DOHH2 (cell line): ENCODE data around the gene PLA2G4A.

Experiments used
- H3F3A ChIP-seq: fragments of 200-600 bp; sonication (generic), shearing (Covaris generic); 2 replicates; pipeline ENCODE4 v1.6.0; 2016; ENCODE audit warnings: antibody characterized with exemption, mild to moderate bottlenecking; ENCODE audit not compliant: control insufficient read depth, insufficient read depth
- H3K27ac ChIP-seq: fragments of 200-600 bp; sonication (generic); 2 replicates; pipeline ENCODE4 v1.5.1; 2014; ENCODE audit warnings: low read depth, mild to moderate bottlenecking, low read length, moderate library complexity
- H3K27me3 ChIP-seq: fragments of 200-600 bp; sonication (generic); 2 replicates; pipeline ENCODE4 v1.6.1; 2014; ENCODE audit warnings: mild to moderate bottlenecking, low read length, mixed read lengths; ENCODE audit not compliant: control insufficient read depth
- H3K36me3 ChIP-seq: fragments of 200-600 bp; sonication (generic); 2 replicates; pipeline ENCODE4 v1.6.1; 2014; ENCODE audit warnings: mild to moderate bottlenecking, low read length, moderate library complexity, mixed read lengths; ENCODE audit not compliant: control insufficient read depth
- H3K4me1 ChIP-seq: fragments of 200-600 bp; sonication (generic); 2 replicates; pipeline ENCODE4 v1.6.1; 2014; ENCODE audit warnings: mild to moderate bottlenecking, low read length, mixed read lengths; ENCODE audit not compliant: control insufficient read depth
- H3K4me2 ChIP-seq: fragments of 200-600 bp; sonication (generic); 2 replicates; pipeline ENCODE4 v1.6.0; 2014; ENCODE audit warnings: mild to moderate bottlenecking, low read length, moderate library complexity
- H3K4me3 ChIP-seq: fragments of 200-600 bp; sonication (generic); 2 replicates; pipeline ENCODE4 v1.5.1; 2014; ENCODE audit warnings: mild to moderate bottlenecking, low read length, mixed read lengths
- H3K79me2 ChIP-seq: fragments of 200-600 bp; sonication (generic); 2 replicates; pipeline ENCODE4 v1.6.1; 2014; ENCODE audit warnings: mild to moderate bottlenecking, low read length, mixed read lengths; ENCODE audit not compliant: control insufficient read depth
- H3K9me2 ChIP-seq: fragments of 200-600 bp; sonication (generic); replicated peaks from 2 replicates; pipeline ENCODE4 v1.6.1; 2014; ENCODE audit warnings: mild to moderate bottlenecking, low read length, mixed read lengths; ENCODE audit not compliant: control insufficient read depth
- H3K9me3 ChIP-seq: fragments of 200-600 bp; sonication (generic); 2 replicates; pipeline ENCODE4 v1.6.1; 2014; ENCODE audit warnings: antibody characterized with exemption, low read length, mixed read lengths; ENCODE audit not compliant: control insufficient read depth, insufficient read depth
- H4K20me1 ChIP-seq: fragments of 200-600 bp; sonication (generic); 2 replicates; pipeline ENCODE4 v1.6.0; 2014; ENCODE audit warnings: low read depth, mild to moderate bottlenecking, antibody characterized with exemption, low read length, moderate library complexity; ENCODE audit not compliant: control insufficient read depth, insufficient read depth
- EZH2phosphoT487 ChIP-seq: fragments of 200-600 bp; sonication (generic); IDR thresholded peaks from 2 replicates; pipeline ENCODE4 v1.6.1; 2017; ENCODE audit warnings: borderline replicate concordance, mild to moderate bottlenecking, antibody characterized with exemption, low read length, moderate library complexity, mixed read lengths
- TF ChIP-seq, protein P1 (sequence below): fragments of 200-600 bp; sonication (generic); IDR thresholded peaks from one replicate; pipeline ENCODE4 v1.5.1; 2014; ENCODE audit warnings: antibody characterized with exemption, mild to moderate bottlenecking, low read depth, low read length; ENCODE audit not compliant: poor library complexity, severe bottlenecking

Gene PLA2G4A

DNA sequence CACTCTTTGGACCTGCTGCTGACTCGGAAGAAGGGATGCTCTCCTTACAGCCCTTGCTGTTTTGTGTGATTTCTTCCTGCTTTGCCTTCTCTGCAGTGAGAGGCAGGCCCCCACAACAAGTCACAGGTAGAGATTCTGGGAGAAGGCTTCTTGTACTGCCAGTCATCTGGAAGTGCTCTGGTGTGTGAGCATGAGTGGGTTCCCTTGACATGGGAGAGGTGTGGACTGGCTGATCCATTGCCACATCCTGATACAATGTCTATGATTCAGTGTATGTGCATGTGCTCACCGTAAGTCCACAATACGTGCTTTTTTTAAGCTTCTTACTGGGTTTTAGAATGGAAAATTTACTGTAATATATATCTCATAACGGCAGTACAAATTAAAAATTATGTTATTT, 46.0 kb upstream of the PLA2G4A start:
- Histone ChIP-seq H3K79me2 (no peaks in the 10 kb centered on the region), H3K4me1 (no peaks in the 10 kb centered on the region), H3K27ac (no peak overlapping the region), H3K9me3 (no peaks in the 10 kb centered on the region), H3K4me3 (no peak overlapping the region), H3K36me3 (no peaks in the 10 kb centered on the region), H3K9me2 (no peaks in the 10 kb centered on the region), H4K20me1 (no peaks in the 10 kb centered on the region), H3F3A (no peaks in the 10 kb centered on the region), H3K4me2 (no peak overlapping the region), H3K27me3 (no peaks in the 10 kb centered on the region)
- TF ChIP-seq EZH2phosphoT487, result no peak
- TF ChIP-seq, protein P1, sequence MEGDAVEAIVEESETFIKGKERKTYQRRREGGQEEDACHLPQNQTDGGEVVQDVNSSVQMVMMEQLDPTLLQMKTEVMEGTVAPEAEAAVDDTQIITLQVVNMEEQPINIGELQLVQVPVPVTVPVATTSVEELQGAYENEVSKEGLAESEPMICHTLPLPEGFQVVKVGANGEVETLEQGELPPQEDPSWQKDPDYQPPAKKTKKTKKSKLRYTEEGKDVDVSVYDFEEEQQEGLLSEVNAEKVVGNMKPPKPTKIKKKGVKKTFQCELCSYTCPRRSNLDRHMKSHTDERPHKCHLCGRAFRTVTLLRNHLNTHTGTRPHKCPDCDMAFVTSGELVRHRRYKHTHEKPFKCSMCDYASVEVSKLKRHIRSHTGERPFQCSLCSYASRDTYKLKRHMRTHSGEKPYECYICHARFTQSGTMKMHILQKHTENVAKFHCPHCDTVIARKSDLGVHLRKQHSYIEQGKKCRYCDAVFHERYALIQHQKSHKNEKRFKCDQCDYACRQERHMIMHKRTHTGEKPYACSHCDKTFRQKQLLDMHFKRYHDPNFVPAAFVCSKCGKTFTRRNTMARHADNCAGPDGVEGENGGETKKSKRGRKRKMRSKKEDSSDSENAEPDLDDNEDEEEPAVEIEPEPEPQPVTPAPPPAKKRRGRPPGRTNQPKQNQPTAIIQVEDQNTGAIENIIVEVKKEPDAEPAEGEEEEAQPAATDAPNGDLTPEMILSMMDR, result no peak

DNA sequence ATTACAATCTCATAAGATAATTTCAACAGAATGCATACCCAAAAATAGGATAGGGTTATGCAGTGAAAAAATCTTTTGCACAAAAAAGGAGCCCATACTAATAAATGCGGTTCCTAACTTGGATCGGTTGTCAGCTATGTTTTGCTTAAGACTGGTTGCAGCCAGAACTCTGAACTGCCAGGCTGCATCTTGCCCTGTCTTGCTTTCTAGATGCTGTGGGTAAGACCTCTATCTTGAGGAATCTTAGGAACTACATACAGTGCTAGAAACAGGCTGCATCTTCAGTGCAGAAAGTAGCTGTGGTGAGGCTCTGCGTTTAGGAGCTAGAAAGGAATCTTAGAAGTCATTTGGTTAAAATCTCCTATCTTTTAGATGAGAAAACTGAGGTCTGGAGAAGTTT, 45.6 kb upstream of the PLA2G4A start:
- Histone ChIP-seq H3K4me2 (no peak overlapping the region), H3K27me3 (no peaks in the 10 kb centered on the region), H3K4me1 (no peaks in the 10 kb centered on the region), H3K4me3 (no peak overlapping the region), H3F3A (no peaks in the 10 kb centered on the region), H3K27ac (no peak overlapping the region), H3K79me2 (no peaks in the 10 kb centered on the region), H3K9me3 (no peaks in the 10 kb centered on the region), H3K36me3 (no peaks in the 10 kb centered on the region), H3K9me2 (no peaks in the 10 kb centered on the region), H4K20me1 (no peaks in the 10 kb centered on the region)
- TF ChIP-seq, protein P1, result no peak
- TF ChIP-seq EZH2phosphoT487, result no peak

DNA sequence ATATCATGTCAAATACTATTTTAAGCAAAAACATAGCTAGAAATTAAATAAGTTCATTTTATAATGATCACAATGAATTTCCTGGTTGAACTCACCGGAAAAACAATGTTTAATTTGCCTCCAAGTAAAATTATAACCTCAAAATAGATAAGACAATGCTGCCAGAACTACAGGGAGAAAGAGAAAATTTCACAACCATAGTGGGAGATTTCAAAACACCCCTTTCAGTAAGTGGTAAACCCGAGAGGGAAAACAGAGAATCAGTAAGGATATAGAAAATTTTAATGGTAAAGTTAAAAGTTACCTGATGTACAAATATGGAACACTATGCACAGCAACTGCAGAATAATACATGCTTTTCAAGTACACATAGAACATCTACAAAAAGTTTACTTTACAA, 43.2 kb upstream of the PLA2G4A start:
- Histone ChIP-seq H3K27me3 (no peaks in the 10 kb centered on the region), H3K4me1 (no peaks in the 10 kb centered on the region), H3K36me3 (no peaks in the 10 kb centered on the region), H3K4me3 (no peak overlapping the region), H3K4me2 (no peak overlapping the region), H3K9me3 (no peaks in the 10 kb centered on the region), H3K27ac (no peak overlapping the region), H3F3A (no peaks in the 10 kb centered on the region), H3K9me2 (no peaks in the 10 kb centered on the region), H3K79me2 (no peaks in the 10 kb centered on the region), H4K20me1 (no peaks in the 10 kb centered on the region)
- TF ChIP-seq, protein P1, result no peak
- TF ChIP-seq EZH2phosphoT487, result no peak

DNA sequence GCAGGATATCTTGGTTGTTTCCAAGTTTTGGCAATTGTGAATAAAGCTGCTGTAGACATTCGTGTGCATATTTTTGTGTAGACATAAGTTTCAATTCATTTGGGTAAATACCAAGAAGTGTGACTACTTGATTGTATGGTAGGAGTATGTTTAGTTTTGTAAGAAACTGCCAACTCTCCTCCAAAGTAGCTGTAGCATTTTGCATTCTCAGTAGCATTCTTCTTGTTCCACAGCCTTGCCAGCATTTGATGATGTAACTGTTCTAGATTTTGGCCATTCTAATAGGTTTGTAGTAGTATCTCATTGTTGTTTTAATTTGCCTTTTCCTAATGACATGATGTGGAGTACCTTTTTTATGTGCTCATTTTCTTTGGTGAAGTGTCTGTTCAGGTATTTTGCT, 38.6 kb upstream of the PLA2G4A start:
- no peaks in the 10 kb centered on the region for H3F3A ChIP-seq
- H3K4me2 ChIP-seq, result no peak overlapping the region
- H3K9me3 ChIP-seq, result no peaks in the 10 kb centered on the region
- no peaks in the 10 kb centered on the region for H3K36me3 ChIP-seq
- H4K20me1 ChIP-seq, result no peaks in the 10 kb centered on the region
- no peak overlapping the region for H3K4me3 ChIP-seq
- H3K9me2 ChIP-seq, result no peaks in the 10 kb centered on the region
- H3K27ac ChIP-seq, result no peak overlapping the region
- no peaks in the 10 kb centered on the region for H3K79me2 ChIP-seq
- TF ChIP-seq, protein P1, result no peak
- TF ChIP-seq EZH2phosphoT487, result no peak
- H3K27me3 ChIP-seq, result no peaks in the 10 kb centered on the region
- no peaks in the 10 kb centered on the region for H3K4me1 ChIP-seq
